GM12878 (cell line): Measurements from ENCODE around the gene ERN2. TPM values are rescaled to one million over a fixed set of nuclear protein-coding genes. Genes with fewer than 3 reads are reported as not detected.

Experiments used
- ATAC-seq: fragments of 200-7000 bp; cut with Tn5 transposase; 3 replicates; pipeline ENCODE4 v1.9.1; 2020; ENCODE audit warnings: mild to moderate bottlenecking, moderate library complexity
- BruUV-seq: library from RNA; stranded (reverse); fragments of 400-500 nt; replicated peaks from 2 replicates; lab custom pipeline; 2021; lab: Mats Ljungman, UMichigan
- CTCF ChIA-PET: fragments of 300-600 bp; sonication (Branson Sonifier 250); formaldehyde crosslinking; extraction: SDS; loops from one replicate; lab custom pipeline; 2021; ENCODE audit warnings: inconsistent platforms; lab: Yijun Ruan, JAX
- POLR2A ChIA-PET: fragments of 350-600 bp; formaldehyde crosslinking; extraction: SDS; loops from one replicate; lab custom pipeline; 2021; ENCODE audit warnings: inconsistent platforms; lab: Charles Lee
- RAD21 ChIA-PET: fragments of 300-600 bp; sonication (Branson Sonifier 250); formaldehyde crosslinking; loops from one replicate; lab custom pipeline; 2023; ENCODE audit warnings: antibody characterized with exemption; ENCODE audit not compliant: unreplicated experiment; lab: Charles Lee
- SMC1A ChIA-PET: fragments of 300-600 bp; sonication (Branson Sonifier 250); formaldehyde crosslinking; loops from one replicate; lab custom pipeline; 2023; ENCODE audit not compliant: unreplicated experiment, uncharacterized antibody; lab: Charles Lee
- DNase-seq: peaks from one replicate; pipeline ENCODE4 v3.0.0-alpha.2; 2011; ENCODE audit warnings: low read depth, low spot score
- FAIRE-seq: peaks from 3 replicates; lab custom pipeline; 2011; peaks lifted over from hg19 to GRCh38; lab: Jason Lieb, UNC
- H2AFZ ChIP-seq: 2 replicates; pipeline ENCODE4 v1.6.0; 2011; ENCODE audit warnings: low read depth, low read length, control low read depth; ENCODE audit not compliant: control insufficient read depth
- H3K27ac ChIP-seq: 2 replicates; pipeline ENCODE4 v1.5.1; 2011; ENCODE audit warnings: control low read depth; ENCODE audit not compliant: control insufficient read depth, insufficient read depth
- H3K27me3 ChIP-seq, 2 experiments: replicated peaks in 1 of 2; 2 replicates each; pipeline versions ENCODE4 v1.6.0 to v1.6.1; 2011; ENCODE audit warnings: low read length in 1 of 2; ENCODE audit not compliant: control insufficient read depth in 2 of 2, insufficient read depth in 2 of 2
- H3K36me3 ChIP-seq, 2 experiments: 2 replicates each; pipeline ENCODE4 v1.5.1; 2011; ENCODE audit warnings: low read length in 1 of 2; ENCODE audit not compliant: control insufficient read depth in 2 of 2, insufficient read depth in 2 of 2
- H3K4me1 ChIP-seq: 2 replicates; pipeline ENCODE4 v1.6.1; 2011; ENCODE audit warnings: mild to moderate bottlenecking, low read length, moderate library complexity, mixed read lengths; ENCODE audit not compliant: control insufficient read depth, insufficient read depth
- H3K4me2 ChIP-seq: 2 replicates; pipeline ENCODE4 v1.6.0; 2011; ENCODE audit warnings: control low read depth; ENCODE audit not compliant: control insufficient read depth, insufficient read depth
- H3K4me3 ChIP-seq: fragments of 200-600 bp; sonication (generic); 2 replicates; pipeline ENCODE4 v1.5.1; 2016
- H3K79me2 ChIP-seq: 2 replicates; pipeline ENCODE4 v1.6.0; 2011; ENCODE audit warnings: low read length; ENCODE audit not compliant: control insufficient read depth, insufficient read depth
- H3K9ac ChIP-seq: 2 replicates; pipeline ENCODE4 v1.8.0; 2011; ENCODE audit warnings: low read length, control low read depth, mixed read lengths; ENCODE audit not compliant: control insufficient read depth, insufficient read depth
- H3K9me3 ChIP-seq: replicated peaks from 3 replicates; pipeline ENCODE4 v1.5.1; 2011; ENCODE audit warnings: mild to moderate bottlenecking, low read length; ENCODE audit not compliant: control insufficient read depth, insufficient read depth
- H4K20me1 ChIP-seq: 2 replicates; pipeline ENCODE4 v1.6.0; 2011; ENCODE audit not compliant: control insufficient read depth, insufficient read depth
- CHD1 ChIP-seq: IDR thresholded peaks from 2 replicates; pipeline ENCODE4 v1.6.1; 2012; ENCODE audit warnings: low read depth, low read length, improper control_type of control experiment
- ELK1 ChIP-seq: IDR thresholded peaks from 2 replicates; pipeline ENCODE4 v1.6.1; 2012; ENCODE audit warnings: low read depth, low read length, improper control_type of control experiment
- SPI1 ChIP-seq: IDR thresholded peaks from 2 replicates; pipeline ENCODE4 v1.6.1; 2011; ENCODE audit warnings: low read depth, mild to moderate bottlenecking, low read length, moderate library complexity, borderline replicate concordance; ENCODE audit not compliant: insufficient read depth
- SRF ChIP-seq, 2 experiments: IDR thresholded peaks; 2 replicates each; pipeline ENCODE4 v1.6.1; 2011; ENCODE audit warnings: low read depth in 2 of 2, low read length in 2 of 2, mild to moderate bottlenecking in 1 of 2, moderate library complexity in 1 of 2
- ZSCAN29 ChIP-seq: fragments of 450-650 bp; IDR thresholded peaks from 2 replicates; pipeline ENCODE4 v1.6.1; 2017; ENCODE audit warnings: mild to moderate bottlenecking, moderate library complexity
- WGBS: methylation state at CpG from one replicate; pipeline ENCODE4 v1.1.6; 2016; ENCODE audit warnings: low lambda C conversion rate; ENCODE audit not compliant: insufficient replicate concordance, insufficient coverage; ENCODE audit errors: missing lambda C conversion rate; 5-methylcytosine and 5-hydroxymethylcytosine counted together
- in situ Hi-C: fragments of 300-500 bp; cut with MboI; formaldehyde crosslinking; loops from 9 replicates; pipeline ENCODE4 v1.14.3; 2018; ENCODE audit warnings: mixed read lengths
- intact Hi-C: fragments of 100-400 bp; cut with micrococcal nuclease; formaldehyde crosslinking; loops from one replicate; pipeline ENCODE4 v1.14.2; 2022; ENCODE audit not compliant: unreplicated experiment
- polyA plus RNA-seq, 11 experiments: library from polyadenylated mRNA; depleted of rRNA in 4 of 11; unstranded in 6 of 11; stranded (reverse) in 5 of 11; fragments of >200 nt; fragmentation: Nextera tagmentation in 4 of 11; fragmentation: Illumina TruSeq in 1 of 11; extraction: Ambion mirVana in 4 of 11; extraction: Trizol in 1 of 11; gene quantifications; 1 replicate in 1 of 11; 2 replicates in 10 of 11; pipeline versions ENCODE4 v1.2.1 to v1.2.3, GENCODE V29; 2011 to 2016; ENCODE audit warnings: inconsistent platforms in 2 of 11, missing spikeins in 2 of 11, low read depth in 1 of 11
- total RNA-seq, 4 experiments: library from RNA; depleted of rRNA in 3 of 4; stranded (reverse); fragments of >200 nt in 3 of 4; fragmentation: Illumina TruSeq in 1 of 4; extraction: Trizol in 1 of 4; gene quantifications; 2 replicates each; pipeline versions ENCODE4 v1.2.1 to v1.2.3, GENCODE V29; 2013 to 2021

Gene ERN2
- total and polyA plus RNA-seq, 10 of the 15 experiments (the other 5 are each of a cell fraction or from before 2014, with no cell fraction given): 0.06 to 0.95 (median 0.36) TPM; not detected in 5

DNA sequence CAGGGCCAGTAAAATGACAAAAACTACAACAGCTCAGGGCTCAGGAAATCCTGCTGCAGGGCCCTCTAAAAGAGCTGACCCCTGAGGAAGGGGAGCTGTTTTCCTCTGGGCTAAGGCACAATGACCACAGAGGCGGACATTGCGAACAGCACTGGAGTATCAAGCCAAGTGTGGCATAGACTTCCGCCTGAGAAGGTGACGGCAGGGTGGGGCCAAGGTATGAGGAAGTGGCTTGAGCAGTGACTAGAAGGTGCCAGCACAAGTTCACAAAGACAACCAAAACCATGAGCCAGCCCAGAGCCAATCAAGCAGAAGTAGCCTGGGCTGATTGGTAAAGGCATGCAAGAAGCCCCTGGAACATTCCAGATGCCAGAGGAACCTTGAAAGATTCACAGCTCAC is 13.9 kb downstream of the ERN2 start:
- no peak overlapping the region for H3K4me3 ChIP-seq
- POLR2A ChIA-PET: no interaction called here
- CTCF ChIA-PET: no interaction called here
- no peaks in the 10 kb centered on the region for H3K27me3 ChIP-seq
- intact Hi-C loops (no loop called here), in situ Hi-C loops (no loop called here)
- 17% methylated on average over 4 of the region's 4 CpGs for WGBS
- no peak overlapping the region for H3K27ac ChIP-seq
- H3K36me3 ChIP-seq: no peaks in the 10 kb centered on the region
- no TSS peak for BruUV-seq
- FAIRE-seq (no peak), ATAC-seq (peak; percentile 85), DNase-seq (no peak)
- H2AFZ ChIP-seq: peak overlapping the region; percentile 59
- H4K20me1 ChIP-seq: no peaks in the 10 kb centered on the region
- SMC1A ChIA-PET: interaction anchor here (0.6 kb wide), 1 partner anchor 9 kb away, joined by 3 read pairs; no protein-coding TSS in a partner anchor
- peaks cover 7% of the 10 kb centered on the region; the same call in 1 of the 2 replicates for H3K4me1 ChIP-seq
- H3K9ac ChIP-seq: no peak overlapping the region
- TF ChIP-seq ZSCAN29 (no peak), SPI1 (peak; percentile 78), SRF (IDR thresholded peaks at IDR 0.05; ENCODE audit: low read depth in 2 of 2, low read length in 2 of 2) (peak; percentile 90 to 92), ELK1 (no peak)
- peaks cover 4% of the 10 kb centered on the region; the same call in 1 of the 3 replicates for H3K9me3 ChIP-seq
- H3K79me2 ChIP-seq: no peaks in the 10 kb centered on the region
- H3K4me2 ChIP-seq: peak overlapping the region; percentile 15; the same call in 1 of the 2 replicates
- RAD21 ChIA-PET: no interaction called here

GRCh38 chr16:23695756-23696155 is 17.3 kb downstream of the ERN2 start:
- no peak for ATAC-seq

More at GRCh38 chr16:23695756-23696155, 17.3 kb downstream of the ERN2 start:
- POLR2A ChIA-PET: no interaction called here
- Histone ChIP-seq H3K4me2 (no peak overlapping the region), H3K4me3 (no peak overlapping the region), H3K9ac (no peak overlapping the region), H4K20me1 (no peaks in the 10 kb centered on the region), H3K4me1 (peaks cover 7% of the 10 kb centered on the region; the same call in 1 of the 2 replicates), H3K9me3 (no peaks in the 10 kb centered on the region), H2AFZ (no peak overlapping the region), H3K36me3 (peaks cover 0 to 3% of the 10 kb centered on the region in 2 experiments; a peak in 3 of 4 replicates), H3K27ac (no peak overlapping the region), H3K27me3 (no peaks in the 10 kb centered on the region), H3K79me2 (no peaks in the 10 kb centered on the region)
- WGBS: 86% methylated on average over 11 of the region's 11 CpGs
- RAD21 ChIA-PET: no interaction called here
- no TSS peak for BruUV-seq
- SMC1A ChIA-PET: no interaction called here
- TF ChIP-seq CHD1: no peak
- CTCF ChIA-PET: no interaction called here
- in situ Hi-C loops: no loop called here
- FAIRE-seq (no peak), DNase-seq (no peak)
- intact Hi-C loops: no loop called here
